ENCODE data around the gene MAD1L1. TPM values are rescaled to one million over a fixed set of nuclear protein-coding genes. Genes with fewer than 3 reads are reported as not detected.

MAD1L1 gene
- total RNA-seq, 2 donors from 2014 or later = 59.1 to 61.4 TPM

DNA sequence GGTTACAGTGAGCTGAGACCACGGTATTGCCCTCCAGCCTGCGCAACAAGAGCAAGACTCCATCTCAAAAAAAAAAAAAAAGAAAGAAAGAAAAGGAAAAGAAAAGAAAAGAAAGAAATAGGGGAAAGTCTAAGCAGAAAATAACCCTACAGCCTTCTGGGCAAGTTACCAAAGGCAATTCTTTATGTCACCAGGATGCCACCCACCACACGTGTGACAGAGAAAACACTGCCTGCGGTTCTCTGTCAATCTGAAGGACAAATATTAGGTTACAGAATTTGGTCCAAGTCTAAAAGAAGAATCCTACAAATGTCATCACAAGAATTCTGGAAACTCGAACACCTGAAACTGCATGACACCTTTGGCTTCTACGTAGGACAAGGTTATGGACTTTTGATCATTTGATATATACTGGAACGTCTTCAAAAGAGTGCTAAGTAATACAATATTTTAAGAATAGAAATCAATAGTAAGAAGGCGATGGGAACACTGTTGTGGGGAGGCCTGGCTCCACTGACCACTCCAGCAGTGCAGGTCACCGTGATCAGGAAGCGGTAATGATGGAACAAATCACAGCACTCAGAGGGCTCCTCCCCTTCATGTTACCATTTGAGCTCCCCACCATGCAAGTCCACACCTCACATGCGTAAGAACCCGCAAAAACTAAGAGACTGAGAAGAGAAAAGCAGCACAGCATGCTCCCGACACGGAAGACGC lies 75.8 kb downstream of the MAD1L1 start:
- Histone ChIP-seq H3K36me3 (ENCODE audit: control insufficient read depth, insufficient read depth, low read length) (peaks cover 5% of the 10 kb centered on the region), H3K27me3 (ENCODE audit: control insufficient read depth, insufficient read depth, low read length, poor library complexity, severe bottlenecking) (no peaks in the 10 kb centered on the region), H3K4me1 (ENCODE audit: control insufficient read depth, insufficient read depth, low read length) (no peaks in the 10 kb centered on the region), H3K9ac (ENCODE audit: extremely low read depth, low read length, poor library complexity, severe bottlenecking) (no peak overlapping the region), H3K9me3 (ENCODE audit: control insufficient read depth, low read length) (no peaks in the 10 kb centered on the region), H3K4me3 (ENCODE audit: low read length) (no peak overlapping the region), H3K27ac (ENCODE audit: low read depth, low read length) (no peak overlapping the region)
- Mint-ChIP-seq H3K36me3 (ENCODE audit: low read depth) (peaks cover 30% of the 10 kb centered on the region), H3K27ac (peak overlapping the region; percentile 68), H3K4me1 (peaks cover 23% of the 10 kb centered on the region), H3K4me3 (no peak overlapping the region), H3K27me3 (ENCODE audit: insufficient read depth) (no peaks in the 10 kb centered on the region), H3K9me3 (peaks cover 10% of the 10 kb centered on the region)
- TF ChIP-seq, protein P1, sequence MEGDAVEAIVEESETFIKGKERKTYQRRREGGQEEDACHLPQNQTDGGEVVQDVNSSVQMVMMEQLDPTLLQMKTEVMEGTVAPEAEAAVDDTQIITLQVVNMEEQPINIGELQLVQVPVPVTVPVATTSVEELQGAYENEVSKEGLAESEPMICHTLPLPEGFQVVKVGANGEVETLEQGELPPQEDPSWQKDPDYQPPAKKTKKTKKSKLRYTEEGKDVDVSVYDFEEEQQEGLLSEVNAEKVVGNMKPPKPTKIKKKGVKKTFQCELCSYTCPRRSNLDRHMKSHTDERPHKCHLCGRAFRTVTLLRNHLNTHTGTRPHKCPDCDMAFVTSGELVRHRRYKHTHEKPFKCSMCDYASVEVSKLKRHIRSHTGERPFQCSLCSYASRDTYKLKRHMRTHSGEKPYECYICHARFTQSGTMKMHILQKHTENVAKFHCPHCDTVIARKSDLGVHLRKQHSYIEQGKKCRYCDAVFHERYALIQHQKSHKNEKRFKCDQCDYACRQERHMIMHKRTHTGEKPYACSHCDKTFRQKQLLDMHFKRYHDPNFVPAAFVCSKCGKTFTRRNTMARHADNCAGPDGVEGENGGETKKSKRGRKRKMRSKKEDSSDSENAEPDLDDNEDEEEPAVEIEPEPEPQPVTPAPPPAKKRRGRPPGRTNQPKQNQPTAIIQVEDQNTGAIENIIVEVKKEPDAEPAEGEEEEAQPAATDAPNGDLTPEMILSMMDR (conservative IDR thresholded peaks at IDR 0.05) = no peak
- DNase-seq = no peak
- 95 to 98% methylated on average over 10 to 15 of the region's 15 CpGs for WGBS, 2 experiments (ENCODE audit: insufficient coverage in 1 of 2, insufficient read length in 1 of 2)

DNA sequence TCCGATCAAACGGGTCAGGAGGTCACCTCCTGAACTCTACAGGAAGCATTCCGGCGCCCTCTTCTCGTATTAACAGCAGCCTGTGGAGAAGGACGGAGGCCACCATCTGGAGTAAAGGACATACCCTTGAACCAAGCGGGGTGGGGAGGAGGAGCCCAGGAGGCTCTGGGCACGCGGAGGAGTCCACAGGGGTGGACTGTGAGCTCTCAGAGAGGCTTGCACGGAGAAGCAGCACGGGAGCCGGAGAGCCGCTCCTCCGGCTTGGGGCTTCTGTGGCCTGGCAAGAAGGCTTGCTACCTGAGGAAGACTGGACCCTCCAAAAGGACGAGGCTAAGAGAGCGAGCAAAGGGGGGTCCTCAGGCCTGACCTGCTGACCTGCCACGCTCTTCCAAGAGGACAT lies 77.9 kb downstream of the MAD1L1 start:
- no peak overlapping the region for H3K27ac Mint-ChIP-seq
- Histone ChIP-seq H3K9me3 (ENCODE audit: control insufficient read depth, low read length) (no peaks in the 10 kb centered on the region), H3K36me3 (ENCODE audit: control insufficient read depth, insufficient read depth, low read length) (peaks cover 5% of the 10 kb centered on the region), H3K9ac (ENCODE audit: extremely low read depth, low read length, poor library complexity, severe bottlenecking) (no peak overlapping the region), H3K27ac (ENCODE audit: low read depth, low read length) (no peak overlapping the region), H3K4me1 (ENCODE audit: control insufficient read depth, insufficient read depth, low read length) (no peaks in the 10 kb centered on the region), H3K27me3 (ENCODE audit: control insufficient read depth, insufficient read depth, low read length, poor library complexity, severe bottlenecking) (no peaks in the 10 kb centered on the region), H3K4me3 (ENCODE audit: low read length) (no peak overlapping the region)
- H3K9me3 Mint-ChIP-seq = no peaks in the 10 kb centered on the region
- peaks cover 25% of the 10 kb centered on the region for H3K4me1 Mint-ChIP-seq
- WGBS, 2 experiments (ENCODE audit: insufficient coverage in 1 of 2, insufficient read length in 1 of 2) = 94 to 97% methylated on average over 11 to 17 of the region's 17 CpGs
- peaks cover 27% of the 10 kb centered on the region for H3K36me3 Mint-ChIP-seq (ENCODE audit: low read depth)
- no peaks in the 10 kb centered on the region for H3K27me3 Mint-ChIP-seq (ENCODE audit: insufficient read depth)
- no peak for DNase-seq
- TF ChIP-seq, protein P1 (conservative IDR thresholded peaks at IDR 0.05) = no peak
- no peak overlapping the region for H3K4me3 Mint-ChIP-seq

DNA sequence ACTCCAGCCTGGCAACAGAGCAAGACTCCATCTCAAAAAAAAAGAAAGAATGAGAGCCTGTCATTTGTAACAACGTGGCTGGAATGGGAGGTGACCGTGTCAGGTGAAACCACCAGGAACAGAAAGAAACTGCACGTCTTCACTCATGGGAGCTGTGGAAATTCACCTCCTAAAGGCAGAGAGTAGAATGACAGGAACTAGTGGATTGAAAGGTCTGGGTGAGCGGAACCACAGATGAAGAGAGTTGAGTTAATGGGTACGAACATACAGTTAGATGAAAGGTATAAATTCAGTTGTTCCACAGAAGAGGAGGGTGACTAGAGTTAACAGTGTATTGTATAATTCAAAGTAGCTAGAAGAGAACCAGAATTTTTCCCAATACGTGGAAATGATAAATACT lies 78.6 kb downstream of the MAD1L1 start:
- TF ChIP-seq, protein P1 (conservative IDR thresholded peaks at IDR 0.05) = peak; percentile 50

More for the DNA sequence above, 78.6 kb downstream of the MAD1L1 start:
- Histone ChIP-seq H3K27me3 (ENCODE audit: control insufficient read depth, insufficient read depth, low read length, poor library complexity, severe bottlenecking) (no peaks in the 10 kb centered on the region), H3K4me1 (ENCODE audit: control insufficient read depth, insufficient read depth, low read length) (no peaks in the 10 kb centered on the region), H3K9ac (ENCODE audit: extremely low read depth, low read length, poor library complexity, severe bottlenecking) (no peak overlapping the region), H3K27ac (ENCODE audit: low read depth, low read length) (no peak overlapping the region), H3K36me3 (ENCODE audit: control insufficient read depth, insufficient read depth, low read length) (peaks cover 5% of the 10 kb centered on the region), H3K9me3 (ENCODE audit: control insufficient read depth, low read length) (no peaks in the 10 kb centered on the region), H3K4me3 (ENCODE audit: low read length) (no peak overlapping the region)
- DNase-seq = no peak
- Mint-ChIP-seq H3K4me3 (no peak overlapping the region), H3K9me3 (no peaks in the 10 kb centered on the region), H3K4me1 (peaks cover 19% of the 10 kb centered on the region), H3K27ac (no peak overlapping the region), H3K27me3 (ENCODE audit: insufficient read depth) (no peaks in the 10 kb centered on the region), H3K36me3 (ENCODE audit: low read depth) (peaks cover 27% of the 10 kb centered on the region)
- WGBS, 2 experiments (ENCODE audit: insufficient coverage in 1 of 2, insufficient read length in 1 of 2) = 78 to 91% methylated on average over 5 to 6 of the region's 6 CpGs

Data from endodermal cell (in vitro differentiated cells).